Transverse colon (tissue), 4 donors: ENCODE results near the gene TEAD4. TPM values are rescaled to one million over a fixed set of nuclear protein-coding genes. Genes with fewer than 3 reads are reported as not detected.

Experiments used
- DNase-seq: peaks from one replicate; pipeline ENCODE4 v3.0.0-alpha.2; 2019
- H3K27ac ChIP-seq, 4 donors: fragments of 200-600 bp; sonication (generic); 2 replicates each; pipeline ENCODE4 v1.5.1; 2016 to 2018; ENCODE audit warnings: inconsistent platforms in 4 of 4
- H3K27me3 ChIP-seq: fragments of 200-600 bp; sonication (generic); 2 replicates; pipeline ENCODE4 v1.5.1; 2017; ENCODE audit warnings: inconsistent platforms
- H3K36me3 ChIP-seq, 4 donors: fragments of 200-600 bp; sonication (generic); 2 replicates each; pipeline ENCODE4 v1.5.1; 2017 to 2019; ENCODE audit warnings: inconsistent platforms in 4 of 4
- H3K4me1 ChIP-seq, 4 donors: fragments of 200-600 bp; sonication (generic); 2 replicates each; pipeline ENCODE4 v1.5.1; 2017 to 2020; ENCODE audit warnings: inconsistent platforms in 4 of 4
- H3K4me3 ChIP-seq, 4 donors: fragments of 200-600 bp; sonication (generic); 1 replicate in 1 of 4; 2 replicates in 3 of 4; pipeline versions ENCODE4 v1.5.1 to v1.6.1; 2017 to 2019; ENCODE audit warnings: inconsistent platforms in 4 of 4
- H3K9me3 ChIP-seq, 2 donors: fragments of 200-600 bp; sonication (generic); 2 replicates each; pipeline ENCODE4 v1.5.1; 2017 to 2019; ENCODE audit warnings: inconsistent platforms in 2 of 2
- CTCF ChIP-seq, 5 experiments: fragments of 200-600 bp in 3 of 5; fragments of 450-650 bp in 2 of 5; sonication (generic) in 3 of 5; IDR thresholded peaks; 1 replicate in 2 of 5; 2 replicates in 3 of 5; pipeline ENCODE4 v1.5.1; 2016 to 2017; ENCODE audit warnings: antibody characterized with exemption in 5 of 5, inconsistent platforms in 3 of 5, mild to moderate bottlenecking in 2 of 5, moderate library complexity in 1 of 5
- EP300 ChIP-seq: sonication (generic); formaldehyde crosslinking; IDR thresholded peaks from one replicate; pipeline ENCODE4 v1.6.1; 2017; ENCODE audit warnings: antibody characterized with exemption, low read depth
- POLR2A ChIP-seq: fragments of 450-650 bp; IDR thresholded peaks from one replicate; pipeline ENCODE4 v1.6.1; 2016; ENCODE audit warnings: antibody characterized with exemption, mild to moderate bottlenecking, moderate library complexity
- POLR2AphosphoS5 ChIP-seq, 3 donors: sonication (generic); formaldehyde crosslinking; IDR thresholded peaks; one replicate each; pipeline ENCODE4 v1.6.1; 2016; ENCODE audit warnings: antibody characterized with exemption in 3 of 3
- WGBS, 2 donors: methylation state at CpG; one replicate each; pipeline ENCODE4 v1.1.5; 2018; ENCODE audit warnings: low coverage in 1 of 2; 5-methylcytosine and 5-hydroxymethylcytosine counted together
- in situ Hi-C, 4 donors: fragments of 200-750 bp; cut with MboI; loops; one replicate each; pipeline versions ENCODE4 v1.15.0 to v1.15.1; 2017; ENCODE audit warnings: low sequenced_read_pairs in 3 of 4, low pct_ligation_motif_present in 1 of 4, low pct_unique_long_range_greater_than_20kb in 1 of 4
- intact Hi-C: fragments of 100-400 bp; cut with DNase I; formaldehyde crosslinking; loops from one replicate; pipeline ENCODE4 v1.15.1; 2023; ENCODE audit warnings: low total_unique reads
- total RNA-seq, 4 donors: library from RNA; depleted of rRNA; stranded (reverse); fragments of >200 nt; gene quantifications; one replicate each; pipeline ENCODE4 v1.1.0, GENCODE V29; 2016

The TEAD4 gene
- total RNA-seq, 4 donors from 2014 or later = 4.2 to 29.7 (median 6.3) TPM

GRCh38 chr12:2923057-2923456 lies 36.1 kb upstream of the TEAD4 start:
- Histone ChIP-seq H3K9me3 (no peaks in the 10 kb centered on the region), H3K27me3 (no peaks in the 10 kb centered on the region), H3K36me3 (peaks cover 0 to 13% (median 2%) of the 10 kb centered on the region in 4 donors), H3K27ac (no peak overlapping the region), H3K4me3 (no peak overlapping the region), H3K4me1 (no peaks in the 10 kb centered on the region)
- in situ Hi-C loops = no loop called here
- no peak for DNase-seq
- intact Hi-C loops = no loop called here
- no peak for TF ChIP-seq POLR2A
- no peak for TF ChIP-seq CTCF (IDR thresholded peaks at IDR 0.05)
- TF ChIP-seq POLR2AphosphoS5 (IDR thresholded peaks at IDR 0.05) = no peak
- TF ChIP-seq EP300 = no peak
- 93 to 95% methylated on average over 3 to 9 of the region's 9 CpGs for WGBS, 2 donors

- no peak overlapping the region for H3K4me3 ChIP-seq
- WGBS, 2 donors = 80 to 96% methylated on average over 1 to 3 of the region's 3 CpGs
- DNase-seq = no peak
- no peak overlapping the region for H3K27ac ChIP-seq
- H3K9me3 ChIP-seq = no peaks in the 10 kb centered on the region
- no peaks in the 10 kb centered on the region for H3K27me3 ChIP-seq
- H3K4me1 ChIP-seq = no peaks in the 10 kb centered on the region
- intact Hi-C loops (no loop called here), in situ Hi-C loops (no loop called here)
- TF ChIP-seq CTCF (IDR thresholded peaks at IDR 0.05) (no peak), POLR2A (no peak), EP300 (no peak), POLR2AphosphoS5 (IDR thresholded peaks at IDR 0.05) (no peak)
- H3K36me3 ChIP-seq = peaks cover 0 to 13% (median 2%) of the 10 kb centered on the region in 4 donors
These were observed 35.2 kb upstream of the TEAD4 start for GRCh38 chr12:2924019-2924418.

GRCh38 chr12:2925322-2925995 lies 33.7 kb upstream of the TEAD4 start:
- H3K9me3 ChIP-seq = no peaks in the 10 kb centered on the region
- peaks cover 0 to 16% (median 4%) of the 10 kb centered on the region in 4 donors for H3K36me3 ChIP-seq
- 72 to 82% methylated on average over 5 to 6 of the region's 6 CpGs for WGBS, 2 donors
- intact Hi-C loops = no loop called here
- no peaks in the 10 kb centered on the region for H3K27me3 ChIP-seq
- no peaks in the 10 kb centered on the region for H3K4me1 ChIP-seq
- TF ChIP-seq CTCF (IDR thresholded peaks at IDR 0.05) (no peak), POLR2AphosphoS5 (IDR thresholded peaks at IDR 0.05) (no peak), EP300 (no peak), POLR2A (no peak)
- in situ Hi-C loops = no loop called here
- no peak overlapping the region for H3K4me3 ChIP-seq
- H3K27ac ChIP-seq = no peak overlapping the region
- no peak for DNase-seq

GRCh38 chr12:2930865-2931264 lies 28.3 kb upstream of the TEAD4 start:
- WGBS, 2 donors = 92 to 93% methylated on average over 8 of the region's 8 CpGs
- no peak for DNase-seq
- H3K9me3 ChIP-seq = no peaks in the 10 kb centered on the region
- H3K36me3 ChIP-seq = peaks cover 0 to 40% (median 13%) of the 10 kb centered on the region in 4 donors
- TF ChIP-seq EP300 (no peak), CTCF (IDR thresholded peaks at IDR 0.05) (no peak), POLR2A (no peak), POLR2AphosphoS5 (IDR thresholded peaks at IDR 0.05) (no peak)
- intact Hi-C loops = no loop called here
- H3K4me1 ChIP-seq = no peaks in the 10 kb centered on the region
- no peak overlapping the region for H3K4me3 ChIP-seq
- in situ Hi-C loops = no loop called here
- no peak overlapping the region for H3K27ac ChIP-seq
- H3K27me3 ChIP-seq = no peaks in the 10 kb centered on the region
